ENCODE data around the gene UMAD1. TPM values are rescaled to one million over a fixed set of nuclear protein-coding genes. Genes with fewer than 3 reads are reported as not detected.

Gene UMAD1
- total RNA-seq, 4 donors from 2014 or later = 1.3 to 32.9 (median 15.3) TPM

DNA sequence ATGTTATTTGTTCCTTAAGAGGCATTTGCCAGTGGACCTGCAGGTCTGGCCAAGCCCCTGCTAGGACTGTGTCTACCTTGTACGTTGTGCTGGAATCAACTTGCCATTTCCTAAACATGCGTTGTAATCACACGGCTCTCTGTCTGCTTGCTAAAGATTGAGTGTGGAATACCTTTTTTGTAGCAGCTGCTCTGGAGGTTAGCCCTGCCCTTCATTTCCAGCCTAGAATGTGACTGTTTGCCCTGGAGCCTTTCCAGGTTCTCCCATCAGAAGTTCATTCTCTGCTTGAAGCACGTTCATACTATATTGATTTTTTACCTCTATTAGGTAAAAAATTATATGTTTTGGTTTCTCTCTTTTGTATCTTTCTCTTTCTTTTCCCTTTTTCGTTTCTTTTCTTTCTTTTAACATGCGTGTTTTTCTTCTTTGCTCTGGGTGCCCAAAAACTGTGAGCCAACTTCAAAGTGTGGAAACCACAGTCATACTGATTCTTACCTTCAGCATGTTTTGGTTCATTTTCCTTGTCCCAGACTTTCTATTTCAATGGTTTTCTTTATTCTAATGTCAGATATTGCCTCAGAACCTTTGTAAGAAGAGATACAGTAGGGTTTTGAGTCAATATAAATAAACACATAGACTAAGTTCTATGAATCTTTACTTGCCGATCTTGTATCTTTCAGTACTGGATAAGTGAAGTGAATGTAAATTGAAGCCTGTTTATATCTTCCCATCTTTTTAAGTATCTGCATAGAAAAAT lies 189.7 kb downstream of the UMAD1 start:
- no peaks in the 10 kb centered on the region for H3K4me1 ChIP-seq
- H3K36me3 ChIP-seq = no peaks in the 10 kb centered on the region
- TF ChIP-seq POLR2A (IDR thresholded peaks at IDR 0.05) = no peak
- TF ChIP-seq, protein P1, sequence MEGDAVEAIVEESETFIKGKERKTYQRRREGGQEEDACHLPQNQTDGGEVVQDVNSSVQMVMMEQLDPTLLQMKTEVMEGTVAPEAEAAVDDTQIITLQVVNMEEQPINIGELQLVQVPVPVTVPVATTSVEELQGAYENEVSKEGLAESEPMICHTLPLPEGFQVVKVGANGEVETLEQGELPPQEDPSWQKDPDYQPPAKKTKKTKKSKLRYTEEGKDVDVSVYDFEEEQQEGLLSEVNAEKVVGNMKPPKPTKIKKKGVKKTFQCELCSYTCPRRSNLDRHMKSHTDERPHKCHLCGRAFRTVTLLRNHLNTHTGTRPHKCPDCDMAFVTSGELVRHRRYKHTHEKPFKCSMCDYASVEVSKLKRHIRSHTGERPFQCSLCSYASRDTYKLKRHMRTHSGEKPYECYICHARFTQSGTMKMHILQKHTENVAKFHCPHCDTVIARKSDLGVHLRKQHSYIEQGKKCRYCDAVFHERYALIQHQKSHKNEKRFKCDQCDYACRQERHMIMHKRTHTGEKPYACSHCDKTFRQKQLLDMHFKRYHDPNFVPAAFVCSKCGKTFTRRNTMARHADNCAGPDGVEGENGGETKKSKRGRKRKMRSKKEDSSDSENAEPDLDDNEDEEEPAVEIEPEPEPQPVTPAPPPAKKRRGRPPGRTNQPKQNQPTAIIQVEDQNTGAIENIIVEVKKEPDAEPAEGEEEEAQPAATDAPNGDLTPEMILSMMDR (IDR thresholded peaks at IDR 0.05) = no peak
- no peak overlapping the region for H3K4me3 ChIP-seq
- H3K27me3 ChIP-seq = no peaks in the 10 kb centered on the region
- H3K9me3 ChIP-seq = no peaks in the 10 kb centered on the region
- intact Hi-C loops (cut with DNase I; ENCODE audit: low total_unique reads) = loop anchor here (5.0 kb wide), 1 partner anchor 253 kb away; no protein-coding TSS in a partner anchor
- H3K27ac ChIP-seq = no peak overlapping the region
- DNase-seq = no peak

DNA sequence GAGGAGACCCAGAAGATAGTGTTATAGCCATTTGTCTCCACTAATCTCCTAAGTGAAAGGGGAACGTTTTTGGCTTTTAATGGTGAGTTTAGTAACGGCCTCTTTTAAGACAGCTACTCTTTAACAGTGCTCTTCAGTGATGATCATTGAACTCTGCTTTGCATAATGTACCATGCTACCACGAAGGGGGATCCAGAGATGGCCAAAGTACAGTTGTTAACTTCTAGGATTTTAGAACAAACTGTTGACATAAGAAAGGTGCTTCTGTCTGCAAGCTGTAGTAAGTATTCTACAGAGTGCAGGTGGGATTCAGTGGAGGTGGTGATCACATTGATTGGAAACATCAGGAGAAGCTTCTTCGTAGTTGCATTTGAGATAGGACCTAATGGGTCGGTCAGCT lies 192.0 kb downstream of the UMAD1 start:
- Histone ChIP-seq H3K27me3 (no peaks in the 10 kb centered on the region), H3K4me3 (no peak overlapping the region), H3K4me1 (no peaks in the 10 kb centered on the region), H3K9me3 (no peaks in the 10 kb centered on the region), H3K36me3 (no peaks in the 10 kb centered on the region), H3K27ac (no peak overlapping the region)
- TF ChIP-seq, protein P1 (IDR thresholded peaks at IDR 0.05) = no peak
- no peak for TF ChIP-seq POLR2A (IDR thresholded peaks at IDR 0.05)
- no peak for DNase-seq
- intact Hi-C loops (cut with DNase I; ENCODE audit: low total_unique reads) = loop anchor here (5.0 kb wide), 1 partner anchor 255 kb away; no protein-coding TSS in a partner anchor

DNA sequence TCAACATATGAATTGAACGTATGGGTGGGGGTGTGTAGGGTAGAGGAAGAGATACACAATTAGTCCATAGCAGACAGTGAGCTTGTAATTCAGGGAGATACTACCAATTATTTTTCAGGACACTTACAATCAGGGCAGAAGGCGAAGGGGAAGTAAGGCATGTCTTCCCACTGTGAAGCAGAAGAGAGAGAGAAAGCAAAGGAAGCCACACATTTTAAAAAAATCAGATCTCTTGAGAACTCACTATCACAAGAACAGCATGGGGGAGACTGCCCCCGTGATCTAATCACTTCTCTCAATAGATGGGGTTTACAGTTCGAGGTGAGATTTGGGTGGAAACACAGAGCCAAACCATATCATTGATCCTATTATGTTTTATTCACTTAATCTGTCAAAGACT lies 194.2 kb downstream of the UMAD1 start:
- no peaks in the 10 kb centered on the region for H3K4me1 ChIP-seq
- H3K27ac ChIP-seq = no peak overlapping the region
- intact Hi-C loops (cut with DNase I; ENCODE audit: low total_unique reads) = loop anchor here (5.0 kb wide), 1 partner anchor 257 kb away; no protein-coding TSS in a partner anchor
- no peak overlapping the region for H3K4me3 ChIP-seq
- TF ChIP-seq, protein P1 (IDR thresholded peaks at IDR 0.05) = no peak
- TF ChIP-seq POLR2A (IDR thresholded peaks at IDR 0.05) = no peak
- no peaks in the 10 kb centered on the region for H3K9me3 ChIP-seq
- no peaks in the 10 kb centered on the region for H3K27me3 ChIP-seq
- no peak for DNase-seq
- H3K36me3 ChIP-seq = no peaks in the 10 kb centered on the region

DNA sequence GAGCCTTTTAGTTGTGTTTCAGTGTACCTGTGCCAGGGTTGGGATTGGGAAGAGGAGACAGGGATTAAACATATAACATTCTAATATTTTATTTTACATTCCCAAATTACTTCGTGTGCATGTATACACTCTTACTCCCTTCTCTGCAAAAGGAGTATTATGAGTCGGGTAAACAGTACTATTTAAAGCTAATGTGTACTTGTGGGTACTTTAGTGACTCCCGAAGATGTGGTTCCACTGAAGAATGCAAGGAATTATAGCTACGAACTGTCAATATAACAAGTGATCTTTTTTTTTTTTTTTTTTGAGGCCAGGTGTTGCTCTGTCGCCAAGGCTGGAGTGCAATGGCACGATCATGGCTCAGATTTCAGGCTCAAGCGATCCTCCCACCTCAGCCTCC lies 200.5 kb downstream of the UMAD1 start:
- H3K27me3 ChIP-seq = no peaks in the 10 kb centered on the region
- no peaks in the 10 kb centered on the region for H3K4me1 ChIP-seq
- H3K9me3 ChIP-seq = no peaks in the 10 kb centered on the region
- H3K27ac ChIP-seq = no peak overlapping the region
- no peak overlapping the region for H3K4me3 ChIP-seq
- no peaks in the 10 kb centered on the region for H3K36me3 ChIP-seq
- TF ChIP-seq POLR2A (IDR thresholded peaks at IDR 0.05) = no peak
- TF ChIP-seq, protein P1 (IDR thresholded peaks at IDR 0.05) = no peak
- DNase-seq = no peak
- intact Hi-C loops (cut with DNase I; ENCODE audit: low total_unique reads) = no loop called here

DNA sequence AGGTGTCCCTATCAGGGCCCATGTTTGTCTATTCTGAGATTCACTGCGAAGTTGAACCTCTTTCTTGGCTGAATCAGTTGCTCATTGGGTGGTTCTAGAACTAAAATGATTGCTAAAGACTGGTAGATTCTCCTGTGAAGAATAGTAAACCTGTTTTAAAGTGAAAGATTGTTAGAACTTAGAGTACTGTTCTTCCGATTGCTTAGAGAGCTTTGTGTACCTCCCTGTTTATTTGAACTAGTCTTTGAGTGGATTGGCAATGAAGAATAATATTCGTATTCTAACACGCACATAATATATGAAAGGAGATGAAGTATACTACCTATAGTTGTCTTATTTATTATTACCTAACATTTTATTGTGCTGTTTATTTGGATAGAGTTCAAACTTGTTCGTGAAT lies 202.7 kb downstream of the UMAD1 start:
- no peak overlapping the region for H3K27ac ChIP-seq

More for the DNA sequence above, 202.7 kb downstream of the UMAD1 start:
- Histone ChIP-seq H3K9me3 (no peaks in the 10 kb centered on the region), H3K27me3 (no peaks in the 10 kb centered on the region), H3K4me1 (no peaks in the 10 kb centered on the region), H3K4me3 (no peak overlapping the region), H3K36me3 (no peaks in the 10 kb centered on the region)
- intact Hi-C loops (cut with DNase I; ENCODE audit: low total_unique reads) = no loop called here
- no peak for DNase-seq
- TF ChIP-seq, protein P1 (IDR thresholded peaks at IDR 0.05) = no peak
- TF ChIP-seq POLR2A (IDR thresholded peaks at IDR 0.05) = no peak
